Upper lobe of left lung (tissue), 6 donors: ENCODE data around the gene CPM. TPM values are rescaled to one million over a fixed set of nuclear protein-coding genes. Genes with fewer than 3 reads are reported as not detected.

ENCODE experiments used
- ATAC-seq, 2 donors: fragments of 200-7000 bp; cut with Tn5 transposase; one replicate each; pipeline ENCODE4 v1.9.1; 2022; ENCODE audit warnings: mild to moderate bottlenecking in 2 of 2, moderate library complexity in 2 of 2; ENCODE audit not compliant: low FRiP score in 2 of 2
- DNase-seq, 2 donors: peaks; one replicate each; pipeline ENCODE4 v3.0.0-alpha.2; 2019 to 2020
- H3K27ac ChIP-seq, 4 donors: fragments of 200-600 bp; sonication (generic); one replicate each; pipeline ENCODE4 v1.5.1; 2016 to 2019
- H3K27me3 ChIP-seq, 4 donors: fragments of 200-600 bp; sonication (generic); one replicate each; pipeline ENCODE4 v1.5.1; 2017 to 2019
- H3K36me3 ChIP-seq, 4 donors: fragments of 200-600 bp; sonication (generic); one replicate each; pipeline ENCODE4 v1.5.1; 2016 to 2019
- H3K4me1 ChIP-seq, 4 donors: fragments of 200-600 bp; sonication (generic); one replicate each; pipeline ENCODE4 v1.5.1; 2018 to 2019
- H3K4me3 ChIP-seq, 4 donors: fragments of 200-600 bp; sonication (generic); one replicate each; pipeline ENCODE4 v1.5.1; 2017 to 2019; ENCODE audit warnings: mild to moderate bottlenecking in 2 of 4, moderate library complexity in 1 of 4
- H3K9me3 ChIP-seq, 4 donors: fragments of 200-600 bp; sonication (generic); one replicate each; pipeline ENCODE4 v1.5.1; 2018 to 2019
- CTCF ChIP-seq, 6 experiments: fragments of 450-650 bp in 4 of 6; fragments of 200-600 bp in 2 of 6; sonication (generic) in 2 of 6; IDR thresholded peaks; one replicate each; pipeline ENCODE4 v1.5.1; 2016 to 2019; ENCODE audit warnings: antibody characterized with exemption in 6 of 6
- EP300 ChIP-seq, 4 donors: sonication (generic); formaldehyde crosslinking; IDR thresholded peaks; one replicate each; pipeline ENCODE4 v1.5.1; 2017; ENCODE audit warnings: antibody characterized with exemption in 4 of 4, control low read depth in 2 of 4
- POLR2A ChIP-seq, 4 donors: fragments of 450-650 bp; IDR thresholded peaks; one replicate each; pipeline ENCODE4 v1.5.1; 2016 to 2017; ENCODE audit warnings: antibody characterized with exemption in 4 of 4, mild to moderate bottlenecking in 2 of 4
- POLR2AphosphoS5 ChIP-seq, 2 donors: sonication (generic); formaldehyde crosslinking; IDR thresholded peaks; one replicate each; pipeline ENCODE4 v1.5.1; 2017; ENCODE audit warnings: antibody characterized with exemption in 2 of 2
- WGBS, 2 donors: methylation state at CpG; one replicate each; pipeline ENCODE4 v1.1.5; 2017 to 2018; 5-methylcytosine and 5-hydroxymethylcytosine counted together
- total RNA-seq, 6 donors: library from RNA; depleted of rRNA in 4 of 6; stranded (reverse); fragments of >200 nt in 4 of 6; gene quantifications; one replicate each; pipeline versions ENCODE4 v1.1.0 to v1.2.1, GENCODE V29; 2016 to 2021
- donor health status: DM: no; HTN: no; CAD: no; lungs with moderate emphysema.
- donor health status: DM: no; HTN: yes; CAD: no; lungs with severe emphysema.

CPM gene
- total RNA-seq, 6 donors from 2014 or later, result 143 to 393 (median 303) TPM

GRCh38 chr12:68977909-68978610, 45.1 kb upstream of the CPM start:
- ATAC-seq, result no peak
- H3K27me3 ChIP-seq, result no peaks in the 10 kb centered on the region
- H3K27ac ChIP-seq, result peak overlapping the region in 2 of 4 donors; percentile 6 to 54
- H3K9me3 ChIP-seq, result peaks cover 0 to 5% (median 0%) of the 10 kb centered on the region in 4 donors
- H3K36me3 ChIP-seq, result no peaks in the 10 kb centered on the region
- H3K4me3 ChIP-seq, result no peak overlapping the region
- 14 to 65% methylated on average over 1 of the region's 1 CpG for WGBS, 2 donors
- no peak for TF ChIP-seq POLR2AphosphoS5 (IDR thresholded peaks at IDR 0.05)
- no peak for TF ChIP-seq POLR2A (IDR thresholded peaks at IDR 0.05)
- TF ChIP-seq CTCF (IDR thresholded peaks at IDR 0.05), result no peak
- TF ChIP-seq EP300 (IDR thresholded peaks at IDR 0.05), result no peak
- H3K4me1 ChIP-seq, result peaks cover 11 to 22% (median 15%) of the 10 kb centered on the region in 4 donors
- DNase-seq, result no peak

DNA sequence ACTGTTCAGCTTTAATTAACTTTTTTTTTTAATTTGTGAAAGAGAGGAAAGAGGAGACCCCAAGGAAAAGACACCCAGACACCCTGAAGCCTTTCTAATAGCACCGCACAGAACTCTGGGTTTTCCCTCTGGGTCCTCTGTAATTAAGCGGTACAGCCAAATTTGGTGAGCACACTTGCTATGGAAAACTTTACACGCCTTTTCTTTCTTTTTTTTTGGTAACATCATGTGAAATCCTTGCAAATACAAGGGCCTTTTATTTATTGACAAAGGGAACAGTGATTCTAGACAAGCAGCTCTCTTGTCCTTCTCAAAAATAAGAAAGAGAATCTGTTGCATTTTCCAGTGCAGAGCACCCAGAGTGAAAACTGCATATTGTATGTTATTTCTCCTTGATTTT, 44.4 kb upstream of the CPM start:
- 82 to 83% methylated on average over 3 of the region's 3 CpGs for WGBS, 2 donors
- Histone ChIP-seq H3K27ac (no peak overlapping the region), H3K4me1 (peaks cover 11 to 22% (median 17%) of the 10 kb centered on the region in 4 donors)

DNA sequence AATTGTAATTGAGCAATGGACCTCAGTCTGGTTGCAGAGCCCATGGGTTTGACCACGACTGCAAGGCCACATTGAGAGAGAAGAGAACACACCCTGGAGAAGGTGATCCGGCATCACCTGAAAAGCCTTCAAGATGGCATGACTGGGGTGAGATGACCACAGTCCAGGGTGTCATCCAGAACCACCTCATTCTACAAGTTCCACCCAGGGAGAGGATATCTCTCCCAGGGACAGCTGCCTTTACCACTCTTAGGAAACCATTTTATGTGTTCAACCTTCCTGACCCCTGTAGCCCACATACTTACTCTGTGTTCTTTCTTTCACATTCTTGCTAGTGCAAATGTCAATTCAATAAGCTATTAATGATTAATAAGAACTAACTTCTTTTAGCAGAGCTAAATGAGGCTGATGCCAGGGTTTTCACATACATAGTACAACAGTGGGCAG, 43.4 kb upstream of the CPM start:
- H3K36me3 ChIP-seq, result no peaks in the 10 kb centered on the region
- no peak for TF ChIP-seq POLR2A (IDR thresholded peaks at IDR 0.05)
- TF ChIP-seq CTCF (IDR thresholded peaks at IDR 0.05), result no peak
- no peak for TF ChIP-seq POLR2AphosphoS5 (IDR thresholded peaks at IDR 0.05)
- TF ChIP-seq EP300 (IDR thresholded peaks at IDR 0.05), result no peak
- H3K9me3 ChIP-seq, result no peaks in the 10 kb centered on the region
- no peaks in the 10 kb centered on the region for H3K27me3 ChIP-seq
- DNase-seq (no peak), ATAC-seq (no peak)
- no peak overlapping the region for H3K27ac ChIP-seq
- H3K4me3 ChIP-seq, result no peak overlapping the region
- peaks cover 11 to 22% (median 17%) of the 10 kb centered on the region in 4 donors for H3K4me1 ChIP-seq
- WGBS, 2 donors, result 83 to 92% methylated on average over 2 of the region's 2 CpGs

More for the DNA sequence above, 44.4 kb upstream of the CPM start:
- no peaks in the 10 kb centered on the region for H3K36me3 ChIP-seq
- H3K27me3 ChIP-seq, result no peaks in the 10 kb centered on the region
- TF ChIP-seq EP300 (IDR thresholded peaks at IDR 0.05) (no peak), CTCF (IDR thresholded peaks at IDR 0.05) (no peak), POLR2AphosphoS5 (IDR thresholded peaks at IDR 0.05) (no peak), POLR2A (IDR thresholded peaks at IDR 0.05) (no peak)
- ATAC-seq (no peak), DNase-seq (no peak)
- no peaks in the 10 kb centered on the region for H3K9me3 ChIP-seq
- no peak overlapping the region for H3K4me3 ChIP-seq

DNA sequence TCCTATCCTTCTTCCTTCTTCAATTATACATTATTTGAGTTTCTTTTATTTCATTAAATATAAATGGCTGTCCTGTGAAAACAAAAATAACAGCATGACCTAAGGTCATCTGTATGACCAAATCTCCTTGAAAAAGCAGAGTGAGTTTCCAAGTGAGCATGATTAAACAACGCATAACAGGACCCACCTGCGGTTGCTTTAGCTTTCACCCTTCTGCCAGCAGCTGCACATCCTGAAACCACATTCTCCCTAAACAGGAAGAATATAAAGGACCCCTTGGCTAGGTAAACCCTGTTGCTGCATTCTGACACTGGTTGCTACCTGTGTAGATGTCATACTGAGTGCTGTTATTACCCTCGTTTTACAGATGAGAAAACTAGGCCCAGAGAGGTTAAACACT, 42.8 kb upstream of the CPM start:
- 79 to 82% methylated on average over 3 of the region's 3 CpGs for WGBS, 2 donors
- DNase-seq (no peak), ATAC-seq (no peak)
- H3K4me3 ChIP-seq, result no peak overlapping the region
- no peak overlapping the region for H3K27ac ChIP-seq
- TF ChIP-seq CTCF (IDR thresholded peaks at IDR 0.05) (no peak), POLR2A (IDR thresholded peaks at IDR 0.05) (no peak), POLR2AphosphoS5 (IDR thresholded peaks at IDR 0.05) (no peak), EP300 (IDR thresholded peaks at IDR 0.05) (no peak)
- H3K4me1 ChIP-seq, result peaks cover 11 to 22% (median 17%) of the 10 kb centered on the region in 4 donors
- no peaks in the 10 kb centered on the region for H3K36me3 ChIP-seq
- H3K9me3 ChIP-seq, result no peaks in the 10 kb centered on the region
- H3K27me3 ChIP-seq, result no peaks in the 10 kb centered on the region

DNA sequence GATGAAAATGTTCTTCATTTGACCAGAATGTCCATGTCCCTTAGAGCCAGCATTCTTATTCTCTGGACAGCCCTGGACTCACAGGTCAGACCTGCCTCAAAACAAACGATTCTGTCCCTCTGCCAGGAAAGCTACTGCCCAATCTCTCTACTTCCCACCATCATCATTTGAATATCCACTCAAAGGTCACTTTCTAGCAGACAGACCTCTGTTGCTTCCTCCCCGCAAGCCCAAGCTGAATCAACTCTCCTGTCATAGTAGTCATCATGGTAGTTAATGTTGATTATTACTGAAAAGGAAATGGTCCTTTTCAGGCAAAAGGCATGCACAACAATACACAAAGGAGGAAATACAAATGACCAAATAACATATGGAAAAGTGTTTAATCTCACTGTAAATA, 39.6 kb upstream of the CPM start:
- Histone ChIP-seq H3K4me3 (no peak overlapping the region), H3K27ac (no peak overlapping the region), H3K9me3 (no peaks in the 10 kb centered on the region), H3K27me3 (no peaks in the 10 kb centered on the region), H3K4me1 (peaks cover 0 to 14% (median 8%) of the 10 kb centered on the region in 4 donors), H3K36me3 (no peaks in the 10 kb centered on the region)
- 56 to 64% methylated on average over 2 of the region's 2 CpGs for WGBS, 2 donors
- TF ChIP-seq POLR2AphosphoS5 (IDR thresholded peaks at IDR 0.05) (no peak), EP300 (IDR thresholded peaks at IDR 0.05) (no peak), POLR2A (IDR thresholded peaks at IDR 0.05) (peak in 1 of 4 donors; percentile 13), CTCF (IDR thresholded peaks at IDR 0.05) (no peak)
- no peak for ATAC-seq
- DNase-seq, result no peak
